Measurements from ENCODE around the gene CRLF1.

CRLF1 gene

GRCh38 chr19:18617562-18617961 lies 11.0 kb upstream of the CRLF1 start:
- Histone ChIP-seq H3K79me2 (ENCODE audit: insufficient read depth, low read length) (no peaks in the 10 kb centered on the region), H3K36me3 (ENCODE audit: insufficient read depth, low read length) (no peaks in the 10 kb centered on the region), H3K4me2 (ENCODE audit: low read depth, low read length, poor library complexity, severe bottlenecking) (no peak overlapping the region), H3K4me3 (ENCODE audit: low read length, poor library complexity, severe bottlenecking) (no peak overlapping the region), H3K4me1 (ENCODE audit: insufficient read depth, low read length, poor library complexity, severe bottlenecking) (no peaks in the 10 kb centered on the region), H4K20me1 (ENCODE audit: insufficient read depth, low read length, poor library complexity, severe bottlenecking) (no peaks in the 10 kb centered on the region), H3K9ac (ENCODE audit: low read depth, low read length, poor library complexity, severe bottlenecking) (no peak overlapping the region), H3K9me3 (ENCODE audit: insufficient read depth, low read depth, low read length) (no peaks in the 10 kb centered on the region), H2AFZ (ENCODE audit: low read length) (no peak overlapping the region), H3F3A (ENCODE audit: low read depth) (no peaks in the 10 kb centered on the region), H3K9me2 (replicated peaks; ENCODE audit: low read depth, low read length) (no peaks in the 10 kb centered on the region), H3K27me3 (ENCODE audit: insufficient read depth, low read length, poor library complexity, severe bottlenecking) (no peaks in the 10 kb centered on the region)
- TF ChIP-seq CTCF (conservative IDR thresholded peaks at IDR 0.05; ENCODE audit: low read length) (no peak), EZH2phosphoT487 (IDR thresholded peaks at IDR 0.05; ENCODE audit: borderline replicate concordance) (no peak)

- no peaks in the 10 kb centered on the region for H3K9me3 ChIP-seq (ENCODE audit: insufficient read depth, low read depth, low read length)
- H3K36me3 ChIP-seq (ENCODE audit: insufficient read depth, low read length) = no peaks in the 10 kb centered on the region
- no peaks in the 10 kb centered on the region for H3F3A ChIP-seq (ENCODE audit: low read depth)
- no peak overlapping the region for H3K4me3 ChIP-seq (ENCODE audit: low read length, poor library complexity, severe bottlenecking)
- H3K27me3 ChIP-seq (ENCODE audit: insufficient read depth, low read length, poor library complexity, severe bottlenecking) = no peaks in the 10 kb centered on the region
- no peak overlapping the region for H2AFZ ChIP-seq (ENCODE audit: low read length)
- H3K9ac ChIP-seq (ENCODE audit: low read depth, low read length, poor library complexity, severe bottlenecking) = no peak overlapping the region
- no peaks in the 10 kb centered on the region for H3K4me1 ChIP-seq (ENCODE audit: insufficient read depth, low read length, poor library complexity, severe bottlenecking)
- H3K79me2 ChIP-seq (ENCODE audit: insufficient read depth, low read length) = no peaks in the 10 kb centered on the region
- H3K4me2 ChIP-seq (ENCODE audit: low read depth, low read length, poor library complexity, severe bottlenecking) = no peak overlapping the region
- TF ChIP-seq CTCF (conservative IDR thresholded peaks at IDR 0.05; ENCODE audit: low read length) = no peak
- TF ChIP-seq EZH2phosphoT487 (IDR thresholded peaks at IDR 0.05; ENCODE audit: borderline replicate concordance) = no peak
- no peaks in the 10 kb centered on the region for H4K20me1 ChIP-seq (ENCODE audit: insufficient read depth, low read length, poor library complexity, severe bottlenecking)
- no peaks in the 10 kb centered on the region for H3K9me2 ChIP-seq (replicated peaks; ENCODE audit: low read depth, low read length)
These were observed 9.4 kb upstream of the CRLF1 start for GRCh38 chr19:18616023-18616422.

- no peaks in the 10 kb centered on the region for H3K9me2 ChIP-seq (replicated peaks; ENCODE audit: low read depth, low read length)
- no peak for TF ChIP-seq EZH2phosphoT487 (IDR thresholded peaks at IDR 0.05; ENCODE audit: borderline replicate concordance)
- no peak for TF ChIP-seq CTCF (conservative IDR thresholded peaks at IDR 0.05; ENCODE audit: low read length)
- no peak overlapping the region for H3K4me2 ChIP-seq (ENCODE audit: low read depth, low read length, poor library complexity, severe bottlenecking)
- no peak overlapping the region for H3K4me3 ChIP-seq (ENCODE audit: low read length, poor library complexity, severe bottlenecking)
- no peaks in the 10 kb centered on the region for H3K9me3 ChIP-seq (ENCODE audit: insufficient read depth, low read depth, low read length)
- H3K4me1 ChIP-seq (ENCODE audit: insufficient read depth, low read length, poor library complexity, severe bottlenecking) = no peaks in the 10 kb centered on the region
- H3K9ac ChIP-seq (ENCODE audit: low read depth, low read length, poor library complexity, severe bottlenecking) = no peak overlapping the region
- H3K79me2 ChIP-seq (ENCODE audit: insufficient read depth, low read length) = no peaks in the 10 kb centered on the region
- H3K36me3 ChIP-seq (ENCODE audit: insufficient read depth, low read length) = no peaks in the 10 kb centered on the region
- no peak overlapping the region for H2AFZ ChIP-seq (ENCODE audit: low read length)
- H3F3A ChIP-seq (ENCODE audit: low read depth) = no peaks in the 10 kb centered on the region
- H3K27me3 ChIP-seq (ENCODE audit: insufficient read depth, low read length, poor library complexity, severe bottlenecking) = no peaks in the 10 kb centered on the region
- no peaks in the 10 kb centered on the region for H4K20me1 ChIP-seq (ENCODE audit: insufficient read depth, low read length, poor library complexity, severe bottlenecking)
These were observed 7.1 kb upstream of the CRLF1 start for GRCh38 chr19:18613589-18614234.

Measured in Loucy (cell line).